GM18511 (cell line): ENCODE data around the gene NSUN5.
"Not testable (repeated sequence)": the region's sequence is repeated elsewhere in the genome, so short reads cannot be mapped to it uniquely, and the experiment has no call there.

Experiments
- ATAC-seq: cut with Tn5 transposase; IDR thresholded peaks from one replicate; pipeline ENCODE4 v1.9.1; 2021; ENCODE audit warnings: mild to moderate bottlenecking, moderate library complexity; ENCODE audit not compliant: unreplicated experiment

NSUN5 gene

DNA sequence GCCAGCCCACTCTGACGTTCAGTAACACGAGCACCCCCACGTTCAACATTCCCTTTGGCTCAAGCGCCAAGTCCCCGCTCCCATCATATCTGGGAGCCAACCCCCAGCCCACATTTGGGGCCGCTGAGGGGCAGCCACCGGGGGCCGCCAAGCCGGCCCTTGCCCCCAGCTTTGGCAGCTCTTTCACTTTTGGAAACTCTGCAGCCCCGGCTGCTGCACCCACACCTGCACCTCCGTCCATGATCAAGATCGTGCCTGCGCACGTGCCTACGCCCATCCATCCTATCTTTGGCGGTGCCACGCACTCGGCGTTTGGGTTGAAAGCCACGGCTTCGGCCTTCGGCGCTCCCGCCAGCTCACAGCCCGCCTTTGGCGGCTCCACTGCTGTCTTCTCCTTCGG, 10.9 kb downstream of the NSUN5 start:
- ATAC-seq = not testable (repeated sequence)

DNA sequence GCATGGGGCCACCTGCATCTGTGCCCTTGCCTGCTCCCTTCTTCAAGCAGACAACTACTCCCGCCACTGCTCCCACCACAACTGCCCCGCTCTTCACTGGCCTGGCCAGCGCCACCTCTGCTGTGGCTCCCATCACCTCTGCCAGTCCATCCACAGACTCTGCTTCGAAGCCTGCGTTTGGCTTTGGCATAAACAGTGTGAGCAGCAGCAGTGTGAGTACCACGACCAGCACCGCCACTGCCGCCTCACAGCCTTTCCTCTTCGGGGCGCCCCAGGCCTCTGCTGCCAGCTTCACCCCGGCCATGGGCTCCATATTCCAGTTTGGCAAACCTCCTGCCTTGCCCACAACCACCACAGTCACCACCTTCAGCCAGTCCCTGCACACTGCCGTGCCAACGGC, 11.4 kb downstream of the NSUN5 start:
- ATAC-seq = not testable (repeated sequence)

- not testable (repeated sequence) for ATAC-seq
These were observed 31.4 kb downstream of the NSUN5 start for GRCh38 chr7:73277210-73277609.

DNA sequence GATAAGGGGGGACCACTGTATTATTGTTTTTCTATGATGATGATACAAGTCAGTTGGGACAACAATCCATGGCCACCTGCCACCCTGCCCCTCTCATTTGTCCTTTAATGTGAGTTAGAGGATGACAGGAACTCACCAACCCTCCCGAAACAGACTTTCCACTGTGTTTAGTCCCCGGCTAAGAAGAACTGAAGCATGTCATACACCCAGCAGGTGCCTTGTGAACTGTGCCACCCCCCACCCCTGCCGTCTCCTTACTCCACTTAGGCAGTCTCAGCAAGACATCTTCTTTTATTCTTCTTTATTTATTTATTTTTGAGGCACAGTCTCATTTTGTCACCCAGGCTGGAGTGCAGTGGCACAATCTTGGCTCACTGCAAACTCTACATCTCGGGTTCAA, 40.8 kb downstream of the NSUN5 start:
- ATAC-seq = not testable (repeated sequence)

DNA sequence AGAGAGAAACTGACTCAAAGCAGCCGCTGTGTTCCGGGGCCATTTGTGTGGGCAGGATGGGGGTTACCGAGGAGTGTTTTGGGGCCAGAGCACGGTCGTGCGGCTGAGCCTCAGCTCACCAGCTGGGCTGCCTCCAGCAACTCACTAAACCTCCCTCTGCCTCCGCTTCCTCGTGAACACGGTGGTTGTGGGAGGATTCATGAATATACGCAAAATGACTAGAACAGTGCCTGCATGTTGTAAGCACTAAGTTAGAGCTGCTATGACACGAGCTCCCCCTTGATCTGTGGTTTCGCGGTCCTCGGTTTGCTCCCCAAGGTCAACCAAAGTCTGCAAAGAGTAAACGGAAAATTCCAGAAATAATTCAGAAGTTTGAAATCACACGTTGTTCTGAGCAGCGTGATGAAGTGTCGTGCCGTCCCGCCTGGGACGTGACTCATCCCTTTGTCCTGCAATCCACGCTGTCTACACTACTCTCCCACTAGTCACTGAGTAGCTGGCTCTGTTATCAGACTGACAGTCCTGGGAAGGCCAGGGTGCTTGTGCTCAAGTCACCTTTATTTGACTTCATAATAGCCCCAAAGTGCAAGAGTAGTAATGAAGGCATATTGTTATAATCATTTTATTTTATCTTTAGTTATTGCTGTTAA, 41.8 kb downstream of the NSUN5 start:
- ATAC-seq = peak; percentile 85

DNA sequence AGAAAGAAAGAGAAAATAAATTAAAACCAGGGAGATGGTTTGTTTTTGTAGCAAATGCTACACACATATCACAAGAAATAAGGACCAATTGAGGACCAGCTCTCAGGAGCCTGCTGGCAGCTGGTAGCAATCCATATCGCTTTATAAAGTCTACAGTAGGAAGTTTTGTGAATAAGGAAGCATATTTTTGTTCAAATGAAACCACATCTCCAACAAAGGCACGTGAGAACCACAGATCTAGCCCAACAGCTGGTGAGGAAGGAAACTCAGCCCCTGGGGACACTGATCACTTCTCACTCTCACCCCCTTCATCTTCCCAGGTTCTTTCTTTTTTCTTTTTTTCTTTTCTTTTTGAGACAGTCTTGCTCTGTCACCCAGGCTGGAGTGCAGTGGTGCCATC, 46.2 kb downstream of the NSUN5 start:
- ATAC-seq = not testable (repeated sequence)
